ENCODE measurements around the gene CLTA.

Gene CLTA

DNA sequence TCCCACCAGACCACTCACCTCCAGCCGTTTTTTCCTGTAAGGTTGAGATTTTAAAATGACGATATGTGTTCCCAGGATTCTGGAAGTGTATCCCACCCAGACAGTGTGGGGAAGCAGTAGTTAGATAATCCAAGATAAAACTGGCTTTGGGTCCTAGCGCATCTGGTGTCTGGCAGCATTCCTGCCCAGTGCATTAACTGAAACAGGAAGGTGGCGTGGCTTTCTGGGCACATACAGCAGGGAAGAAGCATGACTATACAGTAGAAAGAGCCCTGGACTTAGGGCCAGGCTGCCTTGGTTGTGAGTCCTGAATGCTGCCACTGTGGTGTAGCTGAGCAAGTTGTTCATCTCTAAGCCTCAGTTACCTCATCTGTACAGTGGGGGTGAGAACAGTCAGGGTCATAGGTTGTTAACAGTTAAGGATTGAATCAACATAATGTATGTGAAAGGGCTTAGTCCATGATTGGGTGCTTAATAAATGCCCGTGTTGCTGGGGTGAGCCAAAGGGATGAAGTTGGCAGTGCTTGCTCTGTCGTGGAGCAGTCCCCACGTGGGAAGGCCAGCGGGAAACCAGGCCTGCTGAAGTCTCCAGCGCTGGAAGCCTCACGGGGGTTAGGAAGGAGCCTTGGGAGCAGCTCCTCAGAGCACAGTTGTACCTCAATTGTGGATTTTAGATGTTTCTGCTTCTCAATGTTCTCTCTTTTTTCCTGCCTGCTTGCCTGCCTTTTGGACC lies 18.0 kb downstream of the CLTA start:
- H3K36me3 ChIP-seq (ENCODE audit: insufficient read depth, low read length): peaks cover 59% of the 10 kb centered on the region
- H3K79me2 ChIP-seq (ENCODE audit: control insufficient read depth, insufficient read depth, low read length, unreplicated experiment): peaks cover 61% of the 10 kb centered on the region
- H3K4me3 ChIP-seq (ENCODE audit: low read depth, low read length): 0 out of 2 replicates have a peak overlapping the region, but pooled peaks have one; percentile 1
- H3K4me1 ChIP-seq (ENCODE audit: control insufficient read depth, insufficient read depth, low read length, unreplicated experiment): peaks cover 28% of the 10 kb centered on the region
- no peak overlapping the region for H2AFZ ChIP-seq (ENCODE audit: low read length, unreplicated experiment)
- peak overlapping the region; percentile 83 for H3K27ac ChIP-seq (ENCODE audit: low read depth, low read length)
- H3K27me3 ChIP-seq (ENCODE audit: insufficient read depth, low read length): no peaks in the 10 kb centered on the region

- Histone ChIP-seq H3K79me2 (ENCODE audit: control insufficient read depth, insufficient read depth, low read length, unreplicated experiment) (peaks cover 53% of the 10 kb centered on the region), H3K27ac (ENCODE audit: low read depth, low read length) (no peak overlapping the region), H3K4me1 (ENCODE audit: control insufficient read depth, insufficient read depth, low read length, unreplicated experiment) (peaks cover 34% of the 10 kb centered on the region), H3K4me3 (ENCODE audit: low read depth, low read length) (no peak overlapping the region), H2AFZ (ENCODE audit: low read length, unreplicated experiment) (no peak overlapping the region), H3K27me3 (ENCODE audit: insufficient read depth, low read length) (no peaks in the 10 kb centered on the region), H3K36me3 (ENCODE audit: insufficient read depth, low read length) (peaks cover 51% of the 10 kb centered on the region)
Measured at GRCh38 chr9:36210722-36211121, 20.0 kb downstream of the CLTA start.

GRCh38 chr9:36211510-36211909 lies 20.8 kb downstream of the CLTA start:
- Histone ChIP-seq H3K36me3 (ENCODE audit: insufficient read depth, low read length) (peaks cover 51% of the 10 kb centered on the region), H3K79me2 (ENCODE audit: control insufficient read depth, insufficient read depth, low read length, unreplicated experiment) (peaks cover 48% of the 10 kb centered on the region), H3K4me1 (ENCODE audit: control insufficient read depth, insufficient read depth, low read length, unreplicated experiment) (peaks cover 30% of the 10 kb centered on the region), H3K27ac (ENCODE audit: low read depth, low read length) (no peak overlapping the region), H3K27me3 (ENCODE audit: insufficient read depth, low read length) (no peaks in the 10 kb centered on the region), H3K4me3 (ENCODE audit: low read depth, low read length) (no peak overlapping the region), H2AFZ (ENCODE audit: low read length, unreplicated experiment) (no peak overlapping the region)

DNA sequence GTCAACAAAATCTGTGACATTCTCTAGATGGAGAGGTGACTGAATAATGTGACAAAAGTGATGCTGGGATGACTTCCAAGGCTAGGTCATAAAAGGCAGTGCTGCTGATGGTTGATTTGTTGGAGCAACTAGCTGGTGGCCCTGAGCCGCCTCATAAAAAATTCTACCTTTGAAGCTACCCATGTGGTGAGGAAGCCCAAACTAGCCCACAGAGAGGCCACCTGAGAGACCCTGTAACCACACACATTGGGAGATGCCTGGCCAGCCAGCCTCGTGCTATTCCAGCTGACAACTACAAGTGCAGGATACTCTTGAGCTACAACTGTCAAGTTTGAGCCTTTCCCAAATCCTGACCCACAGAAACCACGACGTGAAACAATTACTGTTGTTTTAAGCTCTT lies 22.7 kb downstream of the CLTA start:
- Histone ChIP-seq H3K4me3 (ENCODE audit: low read depth, low read length) (no peak overlapping the region), H3K27me3 (ENCODE audit: insufficient read depth, low read length) (no peaks in the 10 kb centered on the region), H3K4me1 (ENCODE audit: control insufficient read depth, insufficient read depth, low read length, unreplicated experiment) (peaks cover 11% of the 10 kb centered on the region), H3K36me3 (ENCODE audit: insufficient read depth, low read length) (peaks cover 54% of the 10 kb centered on the region), H2AFZ (ENCODE audit: low read length, unreplicated experiment) (no peak overlapping the region), H3K79me2 (ENCODE audit: control insufficient read depth, insufficient read depth, low read length, unreplicated experiment) (peaks cover 39% of the 10 kb centered on the region), H3K27ac (ENCODE audit: low read depth, low read length) (no peak overlapping the region)

- H3K27me3 ChIP-seq (ENCODE audit: insufficient read depth, low read length): no peaks in the 10 kb centered on the region
- peaks cover 48% of the 10 kb centered on the region for H3K36me3 ChIP-seq (ENCODE audit: insufficient read depth, low read length)
- peaks cover 8% of the 10 kb centered on the region for H3K4me1 ChIP-seq (ENCODE audit: control insufficient read depth, insufficient read depth, low read length, unreplicated experiment)
- no peak overlapping the region for H2AFZ ChIP-seq (ENCODE audit: low read length, unreplicated experiment)
- H3K27ac ChIP-seq (ENCODE audit: low read depth, low read length): no peak overlapping the region
- peaks cover 33% of the 10 kb centered on the region for H3K79me2 ChIP-seq (ENCODE audit: control insufficient read depth, insufficient read depth, low read length, unreplicated experiment)
- no peak overlapping the region for H3K4me3 ChIP-seq (ENCODE audit: low read depth, low read length)
Measured at GRCh38 chr9:36213989-36214388, 23.3 kb downstream of the CLTA start.

DNA sequence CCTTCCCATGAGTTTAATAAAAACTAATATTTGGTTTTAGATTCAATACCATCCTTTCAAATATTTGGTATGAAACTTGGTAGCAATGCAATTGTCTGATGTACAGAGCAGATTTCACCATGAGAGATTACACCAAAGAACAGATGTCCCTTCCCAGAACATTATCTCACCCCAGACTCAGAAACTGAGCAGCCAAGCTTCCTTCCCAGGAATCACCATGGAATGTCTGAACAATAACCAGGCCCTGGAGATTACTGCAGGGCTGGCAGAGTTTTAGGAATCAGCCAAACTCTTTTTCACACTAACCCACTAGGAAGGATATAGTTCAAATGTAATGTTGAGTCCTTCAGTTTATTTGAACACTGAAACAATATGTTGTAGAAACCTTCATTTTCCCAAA lies 23.9 kb downstream of the CLTA start:
- H3K36me3 ChIP-seq (ENCODE audit: insufficient read depth, low read length): peaks cover 48% of the 10 kb centered on the region
- no peak overlapping the region for H3K27ac ChIP-seq (ENCODE audit: low read depth, low read length)
- H3K4me1 ChIP-seq (ENCODE audit: control insufficient read depth, insufficient read depth, low read length, unreplicated experiment): peaks cover 8% of the 10 kb centered on the region
- H3K27me3 ChIP-seq (ENCODE audit: insufficient read depth, low read length): no peaks in the 10 kb centered on the region
- H3K79me2 ChIP-seq (ENCODE audit: control insufficient read depth, insufficient read depth, low read length, unreplicated experiment): peaks cover 27% of the 10 kb centered on the region
- no peak overlapping the region for H3K4me3 ChIP-seq (ENCODE audit: low read depth, low read length)
- H2AFZ ChIP-seq (ENCODE audit: low read length, unreplicated experiment): no peak overlapping the region

- H3K36me3 ChIP-seq (ENCODE audit: insufficient read depth, low read length): peaks cover 48% of the 10 kb centered on the region
Measured at GRCh38 chr9:36217256-36217968, 26.7 kb downstream of the CLTA start.

GRCh38 chr9:36218011-36218410 lies 27.3 kb downstream of the CLTA start:
- Histone ChIP-seq H3K79me2 (ENCODE audit: control insufficient read depth, insufficient read depth, low read length, unreplicated experiment) (no peaks in the 10 kb centered on the region), H3K36me3 (ENCODE audit: insufficient read depth, low read length) (peaks cover 50% of the 10 kb centered on the region), H3K4me1 (ENCODE audit: control insufficient read depth, insufficient read depth, low read length, unreplicated experiment) (peaks cover 8% of the 10 kb centered on the region), H2AFZ (ENCODE audit: low read length, unreplicated experiment) (no peak overlapping the region), H3K27me3 (ENCODE audit: insufficient read depth, low read length) (no peaks in the 10 kb centered on the region), H3K27ac (ENCODE audit: low read depth, low read length) (no peak overlapping the region), H3K4me3 (ENCODE audit: low read depth, low read length) (no peak overlapping the region)

More at GRCh38 chr9:36217256-36217968, 26.7 kb downstream of the CLTA start:
- Histone ChIP-seq H3K27me3 (ENCODE audit: insufficient read depth, low read length) (no peaks in the 10 kb centered on the region), H3K79me2 (ENCODE audit: control insufficient read depth, insufficient read depth, low read length, unreplicated experiment) (peaks cover 3% of the 10 kb centered on the region), H3K4me1 (ENCODE audit: control insufficient read depth, insufficient read depth, low read length, unreplicated experiment) (peaks cover 8% of the 10 kb centered on the region), H2AFZ (ENCODE audit: low read length, unreplicated experiment) (no peak overlapping the region), H3K4me3 (ENCODE audit: low read depth, low read length) (no peak overlapping the region), H3K27ac (ENCODE audit: low read depth, low read length) (no peak overlapping the region)

DNA sequence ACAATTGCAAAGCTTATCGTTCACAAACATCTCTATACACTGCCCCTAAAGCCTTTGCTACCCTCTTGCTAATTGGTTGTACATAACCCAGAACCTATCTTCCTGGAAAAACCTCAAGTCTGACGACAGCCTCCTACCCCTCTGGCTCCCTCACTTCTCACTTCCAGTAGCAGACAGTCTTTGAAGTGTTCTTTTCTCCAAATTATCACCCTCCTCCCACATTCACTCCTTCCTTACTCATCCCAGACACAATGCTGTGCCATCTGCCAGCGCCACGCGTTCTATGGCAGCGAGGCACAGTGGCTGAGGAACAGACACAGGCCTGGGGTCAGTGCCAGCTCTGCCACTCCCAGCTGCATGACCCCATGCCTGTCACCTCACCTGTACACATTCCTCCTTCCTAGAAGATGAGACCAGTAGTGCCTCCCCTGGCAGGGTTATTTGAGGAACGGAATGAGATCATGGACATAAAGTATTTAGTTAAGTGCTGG lies 27.7 kb downstream of the CLTA start:
- H3K4me3 ChIP-seq (ENCODE audit: low read depth, low read length): no peak overlapping the region
- H3K79me2 ChIP-seq (ENCODE audit: control insufficient read depth, insufficient read depth, low read length, unreplicated experiment): no peaks in the 10 kb centered on the region
- no peak overlapping the region for H2AFZ ChIP-seq (ENCODE audit: low read length, unreplicated experiment)
- H3K27me3 ChIP-seq (ENCODE audit: insufficient read depth, low read length): no peaks in the 10 kb centered on the region
- peaks cover 8% of the 10 kb centered on the region for H3K4me1 ChIP-seq (ENCODE audit: control insufficient read depth, insufficient read depth, low read length, unreplicated experiment)
- H3K36me3 ChIP-seq (ENCODE audit: insufficient read depth, low read length): peaks cover 50% of the 10 kb centered on the region
- H3K27ac ChIP-seq (ENCODE audit: low read depth, low read length): no peak overlapping the region

DNA sequence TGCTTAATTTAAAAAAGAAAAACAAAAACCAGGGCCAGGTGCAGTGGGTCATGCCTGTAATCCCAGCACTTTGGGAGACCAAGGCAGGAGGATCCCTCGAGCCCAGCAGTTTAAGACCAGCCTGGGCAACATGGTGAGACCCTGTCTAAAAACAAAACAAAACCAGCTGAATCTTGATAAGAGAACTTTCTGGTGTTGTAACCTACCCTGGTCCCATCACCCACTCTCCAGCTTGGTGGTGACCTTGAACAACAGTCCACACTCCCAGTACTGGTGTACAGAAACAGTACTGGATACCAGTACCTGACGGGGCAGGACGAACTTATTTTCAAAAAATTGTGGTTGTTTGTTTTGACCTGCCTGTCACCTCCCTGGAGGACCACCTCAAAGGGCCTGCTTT lies 30.9 kb downstream of the CLTA start:
- H3K36me3 ChIP-seq (ENCODE audit: insufficient read depth, low read length): peaks cover 53% of the 10 kb centered on the region
- H3K27me3 ChIP-seq (ENCODE audit: insufficient read depth, low read length): no peaks in the 10 kb centered on the region
- H3K27ac ChIP-seq (ENCODE audit: low read depth, low read length): no peak overlapping the region
- H3K79me2 ChIP-seq (ENCODE audit: control insufficient read depth, insufficient read depth, low read length, unreplicated experiment): no peaks in the 10 kb centered on the region
- H3K4me3 ChIP-seq (ENCODE audit: low read depth, low read length): no peak overlapping the region
- H3K4me1 ChIP-seq (ENCODE audit: control insufficient read depth, insufficient read depth, low read length, unreplicated experiment): no peaks in the 10 kb centered on the region
- H2AFZ ChIP-seq (ENCODE audit: low read length, unreplicated experiment): no peak overlapping the region

DNA sequence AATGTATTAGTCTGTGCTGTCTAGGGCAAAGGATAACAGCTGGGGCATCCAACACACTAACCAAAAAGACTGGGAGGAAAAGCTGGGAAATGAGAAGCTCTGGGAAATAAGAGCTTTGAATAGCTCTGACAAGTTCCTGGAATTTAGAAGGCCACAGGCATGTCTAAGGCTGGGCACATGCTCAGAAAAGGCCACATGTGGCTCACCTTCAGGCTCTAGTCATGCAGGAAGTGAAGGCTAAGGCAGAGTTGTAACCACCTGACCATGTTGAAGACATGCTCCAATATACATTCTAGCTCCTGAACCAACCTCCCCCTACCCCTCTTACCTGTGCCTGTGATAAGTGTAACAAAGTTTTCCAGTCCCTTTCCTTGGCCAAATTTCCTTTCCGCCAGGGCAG lies 31.7 kb downstream of the CLTA start:
- Histone ChIP-seq H3K4me3 (ENCODE audit: low read depth, low read length) (no peak overlapping the region), H3K27ac (ENCODE audit: low read depth, low read length) (no peak overlapping the region), H3K4me1 (ENCODE audit: control insufficient read depth, insufficient read depth, low read length, unreplicated experiment) (no peaks in the 10 kb centered on the region), H3K79me2 (ENCODE audit: control insufficient read depth, insufficient read depth, low read length, unreplicated experiment) (no peaks in the 10 kb centered on the region), H2AFZ (ENCODE audit: low read length, unreplicated experiment) (no peak overlapping the region), H3K36me3 (ENCODE audit: insufficient read depth, low read length) (peaks cover 54% of the 10 kb centered on the region), H3K27me3 (ENCODE audit: insufficient read depth, low read length) (no peaks in the 10 kb centered on the region)

Measured in ACC112 (cell line).